HG03066 (cell line): ENCODE data around the gene DLG2.

Experiments used
- ATAC-seq: cut with Tn5 transposase; IDR thresholded peaks from one replicate; pipeline ENCODE4 v1.9.1; 2021; ENCODE audit warnings: low read depth; ENCODE audit not compliant: unreplicated experiment

DLG2 gene

GRCh38 chr11:84019571-84020194, 1607.5 kb downstream of the DLG2 start:
- ATAC-seq: no peak

GRCh38 chr11:84014539-84014938, 1612.6 kb downstream of the DLG2 start:
- no peak for ATAC-seq

GRCh38 chr11:84012171-84012826, 1614.8 kb downstream of the DLG2 start:
- ATAC-seq: no peak

GRCh38 chr11:84003181-84003580, 1624.0 kb downstream of the DLG2 start:
- ATAC-seq: no peak

- ATAC-seq: no peak
Measured at GRCh38 chr11:83998921-83999320, 1628.2 kb downstream of the DLG2 start.

- ATAC-seq: no peak
Measured at GRCh38 chr11:83990160-83990733, 1636.9 kb downstream of the DLG2 start.

- ATAC-seq: no peak
Measured at GRCh38 chr11:83982825-83983224, 1644.3 kb downstream of the DLG2 start.

- no peak for ATAC-seq
Measured at GRCh38 chr11:83979593-83979992, 1647.6 kb downstream of the DLG2 start.

GRCh38 chr11:83978942-83979341, 1648.2 kb downstream of the DLG2 start:
- ATAC-seq: no peak

- ATAC-seq: no peak
Measured at GRCh38 chr11:83976086-83976485, 1651.1 kb downstream of the DLG2 start.

GRCh38 chr11:83972536-83972935, 1654.6 kb downstream of the DLG2 start:
- no peak for ATAC-seq

GRCh38 chr11:83971063-83971462, 1656.1 kb downstream of the DLG2 start:
- no peak for ATAC-seq

GRCh38 chr11:83970061-83970671, 1657.0 kb downstream of the DLG2 start:
- ATAC-seq: peak; percentile 47

- no peak for ATAC-seq
Measured at GRCh38 chr11:83957038-83957900, 1669.9 kb downstream of the DLG2 start.

- ATAC-seq: no peak
Measured at GRCh38 chr11:83956119-83956697, 1670.9 kb downstream of the DLG2 start.

GRCh38 chr11:83954780-83955179, 1672.4 kb downstream of the DLG2 start:
- no peak for ATAC-seq

- no peak for ATAC-seq
Measured at GRCh38 chr11:83951521-83951920, 1675.6 kb downstream of the DLG2 start.

GRCh38 chr11:83948200-83948599, 1678.9 kb downstream of the DLG2 start:
- ATAC-seq: no peak

- no peak for ATAC-seq
Measured at GRCh38 chr11:83945976-83946375, 1681.2 kb downstream of the DLG2 start.

GRCh38 chr11:83941050-83941449, 1686.1 kb downstream of the DLG2 start:
- ATAC-seq: no peak
